ENCODE data around the gene KCTD1. TPM values are rescaled to one million over a fixed set of nuclear protein-coding genes. Genes with fewer than 3 reads are reported as not detected.

Gene KCTD1
- total RNA-seq, 4 donors from 2014 or later = 4.7 to 6.0 (median 5.2) TPM

- DNase-seq = no peak
- Histone ChIP-seq H3K9me3 (no peaks in the 10 kb centered on the region), H3K36me3 (no peaks in the 10 kb centered on the region), H3K4me1 (peaks cover 0 to 11% of the 10 kb centered on the region in 2 donors), H3K27ac (no peak overlapping the region), H3K27me3 (no peaks in the 10 kb centered on the region), H3K4me3 (no peak overlapping the region)
- intact Hi-C loops (cut with DNase I; ENCODE audit: low total_unique reads) (no loop called here), in situ Hi-C loops (cut with MboI; ENCODE audit: low sequenced_read_pairs in 4 of 4) (no loop called here)
- no peak for ATAC-seq
- no peak for TF ChIP-seq CTCF (IDR thresholded peaks at IDR 0.05 in 4 of 5, conservative IDR thresholded peaks at IDR 0.05 in 1 of 5)
- TF ChIP-seq POLR2A (IDR thresholded peaks at IDR 0.05) = no peak
These were observed 65.8 kb downstream of the KCTD1 start for GRCh38 chr18:26482569-26482968.

- no peak overlapping the region for H3K27ac ChIP-seq
- no peaks in the 10 kb centered on the region for H3K27me3 ChIP-seq
- TF ChIP-seq CTCF (IDR thresholded peaks at IDR 0.05 in 4 of 5, conservative IDR thresholded peaks at IDR 0.05 in 1 of 5) (no peak), POLR2A (IDR thresholded peaks at IDR 0.05) (no peak)
- no peaks in the 10 kb centered on the region for H3K36me3 ChIP-seq
- intact Hi-C loops (cut with DNase I; ENCODE audit: low total_unique reads) (no loop called here), in situ Hi-C loops (cut with MboI; ENCODE audit: low sequenced_read_pairs in 4 of 4) (no loop called here)
- no peaks in the 10 kb centered on the region for H3K9me3 ChIP-seq
- ATAC-seq = no peak
- no peak overlapping the region for H3K4me3 ChIP-seq
- peaks cover 0 to 13% of the 10 kb centered on the region in 2 donors for H3K4me1 ChIP-seq
- no peak for DNase-seq
These were observed 67.2 kb downstream of the KCTD1 start for GRCh38 chr18:26480897-26481795.

GRCh38 chr18:26479681-26480079, 68.7 kb downstream of the KCTD1 start:
- no peak overlapping the region for H3K4me3 ChIP-seq
- H3K27me3 ChIP-seq = no peaks in the 10 kb centered on the region
- in situ Hi-C loops (cut with MboI; ENCODE audit: low sequenced_read_pairs in 4 of 4) (no loop called here), intact Hi-C loops (cut with DNase I; ENCODE audit: low total_unique reads) (no loop called here)
- peaks cover 0 to 4% of the 10 kb centered on the region in 2 donors for H3K36me3 ChIP-seq
- TF ChIP-seq POLR2A (IDR thresholded peaks at IDR 0.05) (no peak), CTCF (IDR thresholded peaks at IDR 0.05 in 4 of 5, conservative IDR thresholded peaks at IDR 0.05 in 1 of 5) (no peak)
- peak in 1 of 2 donors; percentile 21 for ATAC-seq
- DNase-seq = no peak
- H3K4me1 ChIP-seq = peaks cover 0 to 13% of the 10 kb centered on the region in 2 donors
- H3K9me3 ChIP-seq = no peaks in the 10 kb centered on the region
- H3K27ac ChIP-seq = no peak overlapping the region

GRCh38 chr18:26479065-26479680, 69.2 kb downstream of the KCTD1 start:
- no peak overlapping the region for H3K27ac ChIP-seq
- intact Hi-C loops (cut with DNase I; ENCODE audit: low total_unique reads) = no loop called here
- H3K4me3 ChIP-seq = no peak overlapping the region

More at GRCh38 chr18:26479065-26479680, 69.2 kb downstream of the KCTD1 start:
- in situ Hi-C loops (cut with MboI; ENCODE audit: low sequenced_read_pairs in 4 of 4) = no loop called here
- ATAC-seq = no peak
- H3K9me3 ChIP-seq = no peaks in the 10 kb centered on the region
- H3K36me3 ChIP-seq = peaks cover 0 to 4% of the 10 kb centered on the region in 2 donors
- no peak for DNase-seq
- no peak for TF ChIP-seq CTCF (IDR thresholded peaks at IDR 0.05 in 4 of 5, conservative IDR thresholded peaks at IDR 0.05 in 1 of 5)
- TF ChIP-seq POLR2A (IDR thresholded peaks at IDR 0.05) = no peak
- no peaks in the 10 kb centered on the region for H3K27me3 ChIP-seq
- H3K4me1 ChIP-seq = peaks cover 0 to 13% of the 10 kb centered on the region in 2 donors
